Vagina (tissue), 2 donors: ENCODE data around the gene CSAG2. TPM values are rescaled to one million over a fixed set of nuclear protein-coding genes. Genes with fewer than 3 reads are reported as not detected.
A peak's percentile ranks its signal among the peaks of the same experiment; 100 is the strongest.
"Not testable (repeated sequence)": the region's sequence is repeated elsewhere in the genome, so short reads cannot be mapped to it uniquely, and the experiment has no call there.

Experiments
- DNase-seq, 2 donors: peaks; one replicate each; pipeline ENCODE4 v3.0.0-alpha.2; 2017; ENCODE audit errors: extremely low spot score in 2 of 2
- H3K27ac ChIP-seq: fragments of 200-600 bp; sonication (generic); one replicate; pipeline ENCODE4 v1.5.1; 2019
- H3K27me3 ChIP-seq: fragments of 200-600 bp; sonication (generic); one replicate; pipeline ENCODE4 v1.5.1; 2019
- H3K36me3 ChIP-seq, 2 donors: fragments of 200-600 bp; sonication (generic); one replicate each; pipeline ENCODE4 v1.5.1; 2017 to 2019
- H3K4me1 ChIP-seq: fragments of 200-600 bp; sonication (generic); one replicate; pipeline ENCODE4 v1.5.1; 2019
- H3K4me3 ChIP-seq, 2 donors: fragments of 200-600 bp; sonication (generic); 1 replicate in 1 of 2; 2 replicates in 1 of 2; pipeline ENCODE4 v1.5.1; 2016 to 2019
- H3K9me3 ChIP-seq: fragments of 200-600 bp; sonication (generic); one replicate; pipeline ENCODE4 v1.5.1; 2019
- CTCF ChIP-seq, 3 experiments: fragments of 450-650 bp in 2 of 3; fragments of 200-600 bp in 1 of 3; sonication (generic) in 1 of 3; IDR thresholded peaks; one replicate each; pipeline ENCODE4 v1.5.1; 2017 to 2019; ENCODE audit warnings: antibody characterized with exemption in 3 of 3, mild to moderate bottlenecking in 2 of 3, moderate library complexity in 2 of 3
- POLR2A ChIP-seq, 2 donors: fragments of 450-650 bp; IDR thresholded peaks; one replicate each; pipeline ENCODE4 v1.6.1; 2017; ENCODE audit warnings: antibody characterized with exemption in 2 of 2, mild to moderate bottlenecking in 2 of 2, moderate library complexity in 2 of 2
- POLR2AphosphoS5 ChIP-seq, 2 donors: sonication (generic); formaldehyde crosslinking; IDR thresholded peaks; one replicate each; pipeline ENCODE4 v1.9.0; 2017; ENCODE audit warnings: antibody characterized with exemption in 2 of 2, mild to moderate bottlenecking in 2 of 2, low read depth in 1 of 2; ENCODE audit not compliant: insufficient read depth in 1 of 2
- intact Hi-C: fragments of 100-400 bp; cut with DNase I; formaldehyde crosslinking; loops from one replicate; pipeline ENCODE4 v1.15.1; 2023
- total RNA-seq: library from RNA; depleted of rRNA; stranded (reverse); fragments of >200 nt; gene quantifications from one replicate; pipeline ENCODE4 v1.2.3, GENCODE V29; 2016

The CSAG2 gene
- total RNA-seq, 1 donor from 2014 or later = not detected

GRCh38 chrX:152733261-152733975 lies 24.3 kb upstream of the CSAG2 start, which contains the start of the genes CSAG1 and MAGEA12:
Gene CSAG1, minus strand, starts transcription at chrX:152733721. Its CDS starts 1,261 bp downstream, at chrX:152732460.
Gene MAGEA12, plus strand, starts transcription at chrX:152733757. Its CDS starts 2,405 bp downstream, at chrX:152736162.
- no peaks in the 10 kb centered on the region for H3K4me1 ChIP-seq
- H3K36me3 ChIP-seq = no peaks in the 10 kb centered on the region
- intact Hi-C loops = no loop called here
- TF ChIP-seq POLR2AphosphoS5 (IDR thresholded peaks at IDR 0.05; ENCODE audit: insufficient read depth in 1 of 2, low read depth in 1 of 2) (no peak), CTCF (IDR thresholded peaks at IDR 0.05) (no peak), POLR2A (IDR thresholded peaks at IDR 0.05) (no peak)
- H3K27ac ChIP-seq = no peak within 1 kb of the TSS
- H3K27me3 ChIP-seq = no peaks in the 10 kb centered on the region
- no peak within 1 kb of the TSS for H3K4me3 ChIP-seq
- DNase-seq = peak; percentile 64 to 74
- H3K9me3 ChIP-seq = no peaks in the 10 kb centered on the region

GRCh38 chrX:152725409-152725808 lies 16.3 kb upstream of the CSAG2 start:
- intact Hi-C loops = no loop called here
- no peak for DNase-seq
- Histone ChIP-seq H3K4me3 (no peak overlapping the region), H3K27me3 (no peaks in the 10 kb centered on the region), H3K9me3 (no peaks in the 10 kb centered on the region), H3K27ac (no peak overlapping the region), H3K4me1 (no peaks in the 10 kb centered on the region), H3K36me3 (no peaks in the 10 kb centered on the region)
- TF ChIP-seq CTCF (IDR thresholded peaks at IDR 0.05) = no peak
- no peak for TF ChIP-seq POLR2AphosphoS5 (IDR thresholded peaks at IDR 0.05; ENCODE audit: insufficient read depth in 1 of 2, low read depth in 1 of 2)
- no peak for TF ChIP-seq POLR2A (IDR thresholded peaks at IDR 0.05)

- DNase-seq, intact Hi-C loops, H3K4me1 ChIP-seq, H3K36me3 ChIP-seq, H3K9me3 ChIP-seq, H3K27ac ChIP-seq, H3K27me3 ChIP-seq, H3K4me3 ChIP-seq: not testable (repeated sequence)
Observed at GRCh38 chrX:152713815-152714787, 5.0 kb upstream of the CSAG2 start, which contains the start of gene MAGEA2B. Gene MAGEA2B, plus strand, starts transcription at chrX:152714628. Its CDS starts 2,479 bp downstream, at chrX:152717107.

- H3K9me3 ChIP-seq, H3K27me3 ChIP-seq, intact Hi-C loops, H3K36me3 ChIP-seq, DNase-seq, H3K4me3 ChIP-seq, H3K4me1 ChIP-seq, H3K27ac ChIP-seq: not testable (repeated sequence)
Observed at GRCh38 chrX:152713195-152713594, 4.1 kb upstream of the CSAG2 start.

- H3K4me3 ChIP-seq, H3K9me3 ChIP-seq, DNase-seq, H3K27ac ChIP-seq, H3K4me1 ChIP-seq, H3K36me3 ChIP-seq, H3K27me3 ChIP-seq, intact Hi-C loops: not testable (repeated sequence)
Observed at GRCh38 chrX:152706500-152706899, 2.6 kb downstream of the CSAG2 start.

- H3K27me3 ChIP-seq, H3K9me3 ChIP-seq, H3K4me3 ChIP-seq, H3K27ac ChIP-seq, H3K4me1 ChIP-seq, H3K36me3 ChIP-seq, intact Hi-C loops: not testable (repeated sequence)
- peak in 1 of 2 donors; percentile 79 for DNase-seq
Observed at GRCh38 chrX:152700390-152700789, 8.7 kb downstream of the CSAG2 start.

GRCh38 chrX:152697952-152698931 lies 10.8 kb downstream of the CSAG2 start, which contains the start of gene MAGEA3:
Gene MAGEA3, plus strand, starts transcription at chrX:152698794. Its CDS starts 2,039 bp downstream, at chrX:152700833.
- intact Hi-C loops, H3K9me3 ChIP-seq, DNase-seq: not testable (repeated sequence)

GRCh38 chrX:152681012-152681411 lies 28.1 kb downstream of the CSAG2 start:
- H3K9me3 ChIP-seq, H3K27ac ChIP-seq, H3K27me3 ChIP-seq, H3K4me1 ChIP-seq, H3K4me3 ChIP-seq, H3K36me3 ChIP-seq, DNase-seq, intact Hi-C loops: not testable (repeated sequence)

More at GRCh38 chrX:152697952-152698931, 10.8 kb downstream of the CSAG2 start, which contains the start of gene MAGEA3:
- not testable (repeated sequence) for H3K27me3 ChIP-seq, H3K4me1 ChIP-seq, H3K36me3 ChIP-seq, H3K27ac ChIP-seq, H3K4me3 ChIP-seq

- H3K27me3 ChIP-seq, H3K27ac ChIP-seq, H3K9me3 ChIP-seq, H3K36me3 ChIP-seq, H3K4me3 ChIP-seq, DNase-seq, H3K4me1 ChIP-seq, intact Hi-C loops: not testable (repeated sequence)
Observed at GRCh38 chrX:152674652-152675051, 34.4 kb downstream of the CSAG2 start.
